Karpas-422 (cell line): ENCODE results near the gene TMEM69. TPM values are rescaled to one million over a fixed set of nuclear protein-coding genes. Genes with fewer than 3 reads are reported as not detected.
"Not testable (repeated sequence)": the region's sequence is repeated elsewhere in the genome, so short reads cannot be mapped to it uniquely, and the experiment has no call there.

Source experiments
- DNase-seq: peaks from one replicate; pipeline ENCODE4 v3.0.0-alpha.2; 2015
- H2AFZ ChIP-seq: fragments of 200-600 bp; sonication (generic); 2 replicates; pipeline ENCODE4 v1.6.1; 2014; ENCODE audit warnings: antibody characterized with exemption, low read length, mixed read lengths
- H3K27ac ChIP-seq: fragments of 200-600 bp; sonication (generic); 2 replicates; pipeline ENCODE4 v1.5.1; 2014; ENCODE audit warnings: mild to moderate bottlenecking, low read length, moderate library complexity
- H3K27me3 ChIP-seq: fragments of 200-600 bp; sonication (generic); 2 replicates; pipeline ENCODE4 v1.6.1; 2014; ENCODE audit warnings: low read length, mixed read lengths
- H3K36me3 ChIP-seq: fragments of 200-600 bp; sonication (generic); 2 replicates; pipeline ENCODE4 v1.6.1; 2014; ENCODE audit warnings: low read length, mixed read lengths; ENCODE audit not compliant: insufficient read depth
- H3K4me1 ChIP-seq: fragments of 200-600 bp; sonication (generic); 2 replicates; pipeline ENCODE4 v1.6.1; 2014; ENCODE audit warnings: mild to moderate bottlenecking, low read length, mixed read lengths
- H3K4me2 ChIP-seq: fragments of 200-600 bp; sonication (generic); 2 replicates; pipeline ENCODE4 v1.6.1; 2014; ENCODE audit warnings: low read length, low read depth, mild to moderate bottlenecking; ENCODE audit not compliant: poor library complexity, severe bottlenecking
- H3K4me3 ChIP-seq: fragments of 200-600 bp; sonication (generic); 2 replicates; pipeline ENCODE4 v1.5.1; 2014; ENCODE audit warnings: mild to moderate bottlenecking, antibody characterized with exemption, low read length, mixed read lengths
- H3K79me2 ChIP-seq: fragments of 200-600 bp; sonication (generic); 2 replicates; pipeline ENCODE4 v1.6.1; 2014; ENCODE audit warnings: mild to moderate bottlenecking, low read length, mixed read lengths
- H3K9ac ChIP-seq: fragments of 200-600 bp; sonication (generic); 2 replicates; pipeline ENCODE4 v1.6.0; 2014; ENCODE audit warnings: low read length
- H3K9me2 ChIP-seq: fragments of 200-600 bp; sonication (generic), shearing (Covaris generic); replicated peaks from 2 replicates; pipeline ENCODE4 v1.6.0; 2014; ENCODE audit warnings: mild to moderate bottlenecking, low read length, moderate library complexity; ENCODE audit not compliant: insufficient read depth
- H3K9me3 ChIP-seq: fragments of 300-700, 200-600 bp; sonication (generic); 2 replicates; pipeline ENCODE4 v1.6.1; 2014; ENCODE audit warnings: low read length, mixed read lengths
- H4K20me1 ChIP-seq: fragments of 200-600 bp; sonication (generic); 2 replicates; pipeline ENCODE4 v1.6.1; 2014; ENCODE audit warnings: mild to moderate bottlenecking, antibody characterized with exemption, low read length, low read depth; ENCODE audit not compliant: insufficient read depth
- total RNA-seq: library from RNA; depleted of rRNA; stranded (reverse); fragments of >200 nt; shearing (Covaris generic); gene quantifications from 2 replicates; pipeline ENCODE4 v1.2.3, GENCODE V29; 2014; ENCODE audit warnings: low replicate concordance

Gene TMEM69
- total RNA-seq, 1 experiment from 2014 or later = 86.1 TPM

GRCh38 chr1:45684402-45684801 lies 3.6 kb upstream of the TMEM69 start:
- H3K36me3 ChIP-seq = peaks cover 1% of the 10 kb centered on the region; the same call in 1 of the 2 replicates
- peak overlapping the region; percentile 74; the same call in 1 of the 2 replicates for H3K27ac ChIP-seq
- H3K79me2 ChIP-seq = peaks cover 86% of the 10 kb centered on the region
- DNase-seq = no peak
- peak overlapping the region; percentile 94 for H3K9ac ChIP-seq
- peaks cover 14% of the 10 kb centered on the region for H4K20me1 ChIP-seq
- H3K4me2 ChIP-seq = peak overlapping the region; percentile 75
- peaks cover 56% of the 10 kb centered on the region for H3K4me1 ChIP-seq
- H3K9me2 ChIP-seq = no peaks in the 10 kb centered on the region
- H3K4me3 ChIP-seq = peak overlapping the region; percentile 95
- no peaks in the 10 kb centered on the region for H3K9me3 ChIP-seq
- no peaks in the 10 kb centered on the region for H3K27me3 ChIP-seq
- no peak overlapping the region for H2AFZ ChIP-seq

GRCh38 chr1:45685308-45686014 lies 2.5 kb upstream of the TMEM69 start:
- Histone ChIP-seq H3K4me3 (peak overlapping the region; percentile 95), H3K9ac (peak overlapping the region; percentile 94), H3K27ac (peak overlapping the region; percentile 74), H3K27me3 (no peaks in the 10 kb centered on the region), H3K9me3 (no peaks in the 10 kb centered on the region), H3K4me1 (peaks cover 56% of the 10 kb centered on the region), H4K20me1 (peaks cover 12% of the 10 kb centered on the region; the same call in 1 of the 2 replicates), H2AFZ (no peak overlapping the region), H3K9me2 (no peaks in the 10 kb centered on the region), H3K36me3 (peaks cover under 1% of the 10 kb centered on the region; the same call in 1 of the 2 replicates), H3K4me2 (peak overlapping the region; percentile 75), H3K79me2 (peaks cover 86% of the 10 kb centered on the region)
- DNase-seq = peak; percentile 55

DNA sequence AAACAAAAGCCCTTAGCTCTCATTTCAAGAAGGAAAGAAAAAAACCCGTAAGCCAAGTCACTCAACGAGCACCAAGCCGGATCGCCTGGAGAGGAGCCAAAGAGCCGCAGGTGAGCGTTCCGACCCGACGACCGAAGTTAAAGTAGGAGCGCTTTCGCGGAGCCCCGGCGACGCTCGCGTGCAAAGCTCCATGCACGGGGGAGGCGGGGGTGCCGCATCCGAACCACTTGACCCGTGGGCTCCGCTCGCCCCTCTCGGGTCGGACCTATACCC lies 2.0 kb upstream of the TMEM69 start:
- no peaks in the 10 kb centered on the region for H3K9me2 ChIP-seq
- peaks cover 52% of the 10 kb centered on the region for H3K4me1 ChIP-seq

GRCh38 chr1:45686288-45687013 lies 1.5 kb upstream of the TMEM69 start, which contains the start of gene GPBP1L1:
Gene GPBP1L1 (minus strand): TSS chr1:45686533. CDS start chr1:45659087, 27,446 bp downstream.
- Histone ChIP-seq H3K9ac (peak within 1 kb of the TSS; percentile 94), H3K9me2 (no peaks in the 10 kb centered on the region), H3K27ac (peak within 1 kb of the TSS; percentile 93), H3K4me2 (peak within 1 kb of the TSS; percentile 89), H2AFZ (no peak within 1 kb of the TSS; the same call in 1 of the 2 replicates), H3K9me3 (no peaks in the 10 kb centered on the region), H3K79me2 (peaks cover 86% of the 10 kb centered on the region), H3K27me3 (no peaks in the 10 kb centered on the region), H3K4me1 (peaks cover 47% of the 10 kb centered on the region), H4K20me1 (peaks cover 12% of the 10 kb centered on the region; the same call in 1 of the 2 replicates), H3K36me3 (peaks cover 7% of the 10 kb centered on the region; the same call in 1 of the 2 replicates), H3K4me3 (peak within 1 kb of the TSS; percentile 95)
- peak; percentile 99 for DNase-seq

More for the DNA sequence above, 2.0 kb upstream of the TMEM69 start:
- Histone ChIP-seq H3K4me2 (peak overlapping the region; percentile 75), H3K4me3 (peak overlapping the region; percentile 95), H4K20me1 (peaks cover 12% of the 10 kb centered on the region; the same call in 1 of the 2 replicates), H3K9ac (peak overlapping the region; percentile 94), H3K27ac (peak overlapping the region; percentile 74), H3K27me3 (no peaks in the 10 kb centered on the region), H3K9me3 (no peaks in the 10 kb centered on the region), H3K79me2 (peaks cover 86% of the 10 kb centered on the region), H3K36me3 (peaks cover 5% of the 10 kb centered on the region; the same call in 1 of the 2 replicates), H2AFZ (no peak overlapping the region)
- peak; percentile 82 for DNase-seq

DNA sequence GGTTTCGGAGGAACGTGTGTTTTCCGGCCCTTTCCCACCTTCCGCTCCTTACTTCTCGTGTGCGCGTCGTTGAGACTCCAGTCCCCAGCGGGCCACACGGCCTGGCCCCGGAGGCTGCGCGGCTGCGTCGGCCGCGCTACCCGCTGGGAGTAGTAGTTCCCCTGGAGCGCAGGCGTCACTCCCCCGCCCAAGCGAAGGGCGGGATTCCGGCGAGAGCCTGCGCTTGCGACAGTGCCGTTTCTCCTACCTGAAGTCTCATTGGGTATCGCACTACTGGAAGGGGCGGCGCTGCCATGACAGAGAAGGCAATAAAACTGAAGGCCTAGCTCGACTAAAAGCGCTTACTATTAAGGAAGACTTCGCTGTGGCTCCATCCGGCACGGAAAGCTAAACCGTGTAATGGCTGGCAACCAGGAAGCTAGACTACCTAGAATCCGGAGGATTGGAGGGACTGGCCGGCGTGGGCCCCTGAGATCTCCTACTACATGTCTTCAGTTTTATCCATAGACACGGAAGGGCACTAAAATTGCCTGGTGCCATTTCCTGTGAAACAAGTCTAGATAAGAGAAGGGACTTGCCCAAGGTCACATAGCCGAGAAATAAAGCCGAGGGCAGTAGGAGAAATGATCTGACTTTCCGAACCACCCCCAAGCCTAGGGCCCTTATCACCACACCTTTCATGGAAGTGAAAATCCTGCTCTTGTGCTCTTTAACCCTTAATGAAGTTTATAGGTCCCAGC lies 797 bp upstream of the TMEM69 start:
- peak overlapping the region; percentile 89 for H3K4me2 ChIP-seq
- peaks cover 7% of the 10 kb centered on the region; the same call in 1 of the 2 replicates for H3K36me3 ChIP-seq
- H3K9me2 ChIP-seq = no peaks in the 10 kb centered on the region
- H4K20me1 ChIP-seq = peaks cover 12% of the 10 kb centered on the region; the same call in 1 of the 2 replicates
- H3K27ac ChIP-seq = peak overlapping the region; percentile 93
- peaks cover 81% of the 10 kb centered on the region for H3K79me2 ChIP-seq
- no peaks in the 10 kb centered on the region for H3K27me3 ChIP-seq
- H3K4me3 ChIP-seq = peak overlapping the region; percentile 95
- no peak overlapping the region; the same call in 1 of the 2 replicates for H2AFZ ChIP-seq
- peak overlapping the region; percentile 94 for H3K9ac ChIP-seq
- peaks cover 39% of the 10 kb centered on the region for H3K4me1 ChIP-seq
- H3K9me3 ChIP-seq = no peaks in the 10 kb centered on the region
- DNase-seq = peak; percentile 99

GRCh38 chr1:45693811-45694210 lies 5.8 kb downstream of the TMEM69 start:
- H3K4me2 ChIP-seq, H3K27ac ChIP-seq, DNase-seq, H3K9me3 ChIP-seq, H4K20me1 ChIP-seq, H3K9me2 ChIP-seq, H3K27me3 ChIP-seq, H3K4me3 ChIP-seq, H2AFZ ChIP-seq, H3K9ac ChIP-seq: not testable (repeated sequence)
- Histone ChIP-seq H3K36me3 (peaks cover 25% of the 10 kb centered on the region; the same call in 1 of the 2 replicates), H3K4me1 (peaks cover 14% of the 10 kb centered on the region), H3K79me2 (peaks cover 28% of the 10 kb centered on the region)

GRCh38 chr1:45694823-45695222 lies 6.8 kb downstream of the TMEM69 start:
- no peak for DNase-seq
- no peaks in the 10 kb centered on the region for H4K20me1 ChIP-seq
- H3K27me3 ChIP-seq = no peaks in the 10 kb centered on the region
- H3K9ac ChIP-seq = no peak overlapping the region
- no peak overlapping the region for H2AFZ ChIP-seq
- no peaks in the 10 kb centered on the region for H3K9me3 ChIP-seq
- peaks cover 25% of the 10 kb centered on the region; the same call in 1 of the 2 replicates for H3K36me3 ChIP-seq
- peaks cover 5% of the 10 kb centered on the region for H3K4me1 ChIP-seq
- H3K79me2 ChIP-seq = peaks cover 18% of the 10 kb centered on the region
- no peaks in the 10 kb centered on the region for H3K9me2 ChIP-seq
- H3K4me2 ChIP-seq = no peak overlapping the region
- no peak overlapping the region for H3K27ac ChIP-seq
- no peak overlapping the region for H3K4me3 ChIP-seq
